Measurements from ENCODE around the gene TCF12. TPM values are rescaled to one million over a fixed set of nuclear protein-coding genes. Genes with fewer than 3 reads are reported as not detected.

Gene TCF12
- total RNA-seq, 1 experiment from 2014 or later = 102 TPM

DNA sequence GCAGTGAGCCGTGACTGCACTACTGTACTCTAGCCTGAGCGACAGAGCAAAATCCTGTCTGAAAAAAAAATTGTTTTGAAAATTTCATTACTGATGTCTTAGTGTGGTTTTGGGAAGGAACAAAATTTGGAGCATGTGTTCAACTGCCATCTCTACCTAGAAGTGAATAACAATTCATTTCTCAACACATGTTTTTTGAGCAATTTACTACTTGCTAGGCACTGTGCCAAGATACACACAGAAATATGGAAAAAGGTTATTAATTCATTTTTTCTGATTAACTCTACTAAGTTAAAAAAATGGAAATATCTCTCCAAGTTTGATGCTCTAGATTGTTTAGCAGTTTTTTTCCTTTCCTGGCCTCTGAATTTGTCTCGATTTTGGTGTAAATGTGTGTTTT lies 5.2 kb upstream of the TCF12 start:
- in situ Hi-C loops (cut with HindIII; ENCODE audit: low pct_unique_long_range_greater_than_20kb, low sequenced_read_pairs) = no loop called here
- H3K4me1 ChIP-seq (ENCODE audit: control insufficient read depth, insufficient read depth, low read length) = peaks cover 10% of the 10 kb centered on the region; the same call in 1 of the 2 replicates
- TF ChIP-seq, protein P1, sequence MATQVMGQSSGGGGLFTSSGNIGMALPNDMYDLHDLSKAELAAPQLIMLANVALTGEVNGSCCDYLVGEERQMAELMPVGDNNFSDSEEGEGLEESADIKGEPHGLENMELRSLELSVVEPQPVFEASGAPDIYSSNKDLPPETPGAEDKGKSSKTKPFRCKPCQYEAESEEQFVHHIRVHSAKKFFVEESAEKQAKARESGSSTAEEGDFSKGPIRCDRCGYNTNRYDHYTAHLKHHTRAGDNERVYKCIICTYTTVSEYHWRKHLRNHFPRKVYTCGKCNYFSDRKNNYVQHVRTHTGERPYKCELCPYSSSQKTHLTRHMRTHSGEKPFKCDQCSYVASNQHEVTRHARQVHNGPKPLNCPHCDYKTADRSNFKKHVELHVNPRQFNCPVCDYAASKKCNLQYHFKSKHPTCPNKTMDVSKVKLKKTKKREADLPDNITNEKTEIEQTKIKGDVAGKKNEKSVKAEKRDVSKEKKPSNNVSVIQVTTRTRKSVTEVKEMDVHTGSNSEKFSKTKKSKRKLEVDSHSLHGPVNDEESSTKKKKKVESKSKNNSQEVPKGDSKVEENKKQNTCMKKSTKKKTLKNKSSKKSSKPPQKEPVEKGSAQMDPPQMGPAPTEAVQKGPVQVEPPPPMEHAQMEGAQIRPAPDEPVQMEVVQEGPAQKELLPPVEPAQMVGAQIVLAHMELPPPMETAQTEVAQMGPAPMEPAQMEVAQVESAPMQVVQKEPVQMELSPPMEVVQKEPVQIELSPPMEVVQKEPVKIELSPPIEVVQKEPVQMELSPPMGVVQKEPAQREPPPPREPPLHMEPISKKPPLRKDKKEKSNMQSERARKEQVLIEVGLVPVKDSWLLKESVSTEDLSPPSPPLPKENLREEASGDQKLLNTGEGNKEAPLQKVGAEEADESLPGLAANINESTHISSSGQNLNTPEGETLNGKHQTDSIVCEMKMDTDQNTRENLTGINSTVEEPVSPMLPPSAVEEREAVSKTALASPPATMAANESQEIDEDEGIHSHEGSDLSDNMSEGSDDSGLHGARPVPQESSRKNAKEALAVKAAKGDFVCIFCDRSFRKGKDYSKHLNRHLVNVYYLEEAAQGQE (IDR thresholded peaks at IDR 0.05; ENCODE audit: insufficient read depth in 1 of 2, low read depth in 2 of 2, low read length in 1 of 2) = no peak
- no peak for TF ChIP-seq POLR2AphosphoS5 (IDR thresholded peaks at IDR 0.05; ENCODE audit: low read depth, low read length)
- no peak for TF ChIP-seq SIN3A (IDR thresholded peaks at IDR 0.05; ENCODE audit: borderline replicate concordance, insufficient read depth, low read depth, low read length)
- no peak for TF ChIP-seq TCF7L2 (IDR thresholded peaks at IDR 0.05; ENCODE audit: low read depth, low read length)
- TF ChIP-seq, protein P2, sequence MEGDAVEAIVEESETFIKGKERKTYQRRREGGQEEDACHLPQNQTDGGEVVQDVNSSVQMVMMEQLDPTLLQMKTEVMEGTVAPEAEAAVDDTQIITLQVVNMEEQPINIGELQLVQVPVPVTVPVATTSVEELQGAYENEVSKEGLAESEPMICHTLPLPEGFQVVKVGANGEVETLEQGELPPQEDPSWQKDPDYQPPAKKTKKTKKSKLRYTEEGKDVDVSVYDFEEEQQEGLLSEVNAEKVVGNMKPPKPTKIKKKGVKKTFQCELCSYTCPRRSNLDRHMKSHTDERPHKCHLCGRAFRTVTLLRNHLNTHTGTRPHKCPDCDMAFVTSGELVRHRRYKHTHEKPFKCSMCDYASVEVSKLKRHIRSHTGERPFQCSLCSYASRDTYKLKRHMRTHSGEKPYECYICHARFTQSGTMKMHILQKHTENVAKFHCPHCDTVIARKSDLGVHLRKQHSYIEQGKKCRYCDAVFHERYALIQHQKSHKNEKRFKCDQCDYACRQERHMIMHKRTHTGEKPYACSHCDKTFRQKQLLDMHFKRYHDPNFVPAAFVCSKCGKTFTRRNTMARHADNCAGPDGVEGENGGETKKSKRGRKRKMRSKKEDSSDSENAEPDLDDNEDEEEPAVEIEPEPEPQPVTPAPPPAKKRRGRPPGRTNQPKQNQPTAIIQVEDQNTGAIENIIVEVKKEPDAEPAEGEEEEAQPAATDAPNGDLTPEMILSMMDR (IDR thresholded peaks at IDR 0.05) = no peak
- H3K9me3 ChIP-seq (ENCODE audit: control insufficient read depth, insufficient read depth, low read depth, low read length) = no peaks in the 10 kb centered on the region
- no peaks in the 10 kb centered on the region for H3K27me3 ChIP-seq (ENCODE audit: control insufficient read depth, insufficient read depth, low read length)
- H3K36me3 ChIP-seq (ENCODE audit: control insufficient read depth, insufficient read depth, low read length) = no peaks in the 10 kb centered on the region
- ATAC-seq = no peak
- no TSS peak for BruUV-seq (replicated peaks)
- ChIA-PET POLR2A (no interaction called here), CTCF (no interaction called here)
- H3K4me3 ChIP-seq (ENCODE audit: low read depth in 2 of 2, low read length in 2 of 2) = no peak overlapping the region
- no peak overlapping the region for H3K27ac ChIP-seq (ENCODE audit: low read length)
- DNase-seq (ENCODE audit: low read depth, low spot score) = no peak
- intact Hi-C loops (cut with micrococcal nuclease; ENCODE audit: unreplicated experiment) = no loop called here

DNA sequence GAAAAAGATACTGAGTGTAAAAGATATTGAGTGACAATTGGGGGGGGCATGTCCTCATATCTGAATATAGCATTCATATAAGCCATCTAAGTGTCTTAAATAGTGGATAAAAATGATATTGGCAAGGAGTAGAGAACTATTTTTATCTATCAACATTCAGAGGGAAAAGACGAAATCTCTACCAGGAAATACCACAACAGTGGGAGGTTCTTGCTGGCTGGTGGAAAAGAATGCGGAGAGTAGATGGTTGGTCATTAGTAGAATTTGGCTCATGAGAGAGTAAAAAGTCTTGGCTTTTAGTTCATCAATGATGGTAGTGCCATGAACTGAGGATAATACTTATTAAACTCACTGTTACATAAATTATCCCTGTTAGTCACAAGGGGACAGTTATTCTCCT lies 4.8 kb upstream of the TCF12 start:
- intact Hi-C loops (cut with micrococcal nuclease; ENCODE audit: unreplicated experiment) = no loop called here
- ATAC-seq (no peak), DNase-seq (ENCODE audit: low read depth, low spot score) (no peak)
- Histone ChIP-seq H3K27ac (ENCODE audit: low read length) (no peak overlapping the region), H3K4me3 (ENCODE audit: low read depth in 2 of 2, low read length in 2 of 2) (no peak overlapping the region), H3K27me3 (ENCODE audit: control insufficient read depth, insufficient read depth, low read length) (no peaks in the 10 kb centered on the region), H3K9me3 (ENCODE audit: control insufficient read depth, insufficient read depth, low read depth, low read length) (no peaks in the 10 kb centered on the region), H3K4me1 (ENCODE audit: control insufficient read depth, insufficient read depth, low read length) (peaks cover 10% of the 10 kb centered on the region; the same call in 1 of the 2 replicates), H3K36me3 (ENCODE audit: control insufficient read depth, insufficient read depth, low read length) (no peaks in the 10 kb centered on the region; the same call in 1 of the 2 replicates)
- in situ Hi-C loops (cut with HindIII; ENCODE audit: low pct_unique_long_range_greater_than_20kb, low sequenced_read_pairs) = no loop called here
- POLR2A ChIA-PET = no interaction called here
- CTCF ChIA-PET = no interaction called here
- no peak for TF ChIP-seq TCF7L2 (IDR thresholded peaks at IDR 0.05; ENCODE audit: low read depth, low read length)
- no TSS peak for BruUV-seq (replicated peaks)

DNA sequence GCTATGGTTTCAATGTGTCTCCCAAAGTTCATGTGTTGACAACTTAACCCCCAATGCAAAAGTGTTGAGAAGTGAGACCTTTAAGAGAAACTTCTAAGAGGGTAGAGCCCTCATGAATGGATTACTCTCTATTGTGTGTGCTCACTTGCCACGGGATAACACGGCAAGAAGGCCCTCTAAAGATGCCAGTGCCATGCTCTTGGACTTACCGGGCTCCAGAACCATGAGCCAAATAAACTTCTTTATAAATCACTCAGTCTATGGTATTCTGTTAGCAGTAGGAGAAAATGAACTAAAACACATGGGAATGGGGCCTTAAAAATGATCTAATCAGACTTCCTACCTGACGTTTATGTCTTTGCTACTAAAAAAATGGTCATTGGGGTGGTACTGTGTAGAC lies 2.6 kb upstream of the TCF12 start:
- ChIA-PET POLR2A (no interaction called here), CTCF (no interaction called here)
- Histone ChIP-seq H3K9me3 (ENCODE audit: control insufficient read depth, insufficient read depth, low read depth, low read length) (no peaks in the 10 kb centered on the region), H3K27me3 (ENCODE audit: control insufficient read depth, insufficient read depth, low read length) (no peaks in the 10 kb centered on the region), H3K4me1 (ENCODE audit: control insufficient read depth, insufficient read depth, low read length) (peaks cover 12% of the 10 kb centered on the region; the same call in 1 of the 2 replicates), H3K36me3 (ENCODE audit: control insufficient read depth, insufficient read depth, low read length) (peaks cover 5% of the 10 kb centered on the region), H3K4me3 (ENCODE audit: low read depth in 2 of 2, low read length in 2 of 2) (no peak overlapping the region), H3K27ac (ENCODE audit: low read length) (no peak overlapping the region)
- TF ChIP-seq POLR2AphosphoS5 (IDR thresholded peaks at IDR 0.05; ENCODE audit: low read depth, low read length) (no peak), SIN3A (IDR thresholded peaks at IDR 0.05; ENCODE audit: borderline replicate concordance, insufficient read depth, low read depth, low read length) (no peak), TCF7L2 (IDR thresholded peaks at IDR 0.05; ENCODE audit: low read depth, low read length) (no peak)
- TF ChIP-seq, protein P2 (IDR thresholded peaks at IDR 0.05) = no peak
- TF ChIP-seq, protein P1 (IDR thresholded peaks at IDR 0.05; ENCODE audit: insufficient read depth in 1 of 2, low read depth in 2 of 2, low read length in 1 of 2) = no peak
- intact Hi-C loops (cut with micrococcal nuclease; ENCODE audit: unreplicated experiment) = no loop called here
- in situ Hi-C loops (cut with HindIII; ENCODE audit: low pct_unique_long_range_greater_than_20kb, low sequenced_read_pairs) = no loop called here
- no TSS peak for BruUV-seq (replicated peaks)
- no peak for ATAC-seq
- DNase-seq (ENCODE audit: low read depth, low spot score) = no peak
